Muscle of leg (tissue), 11 donors: ENCODE measurements around the gene FKBP1B. TPM values are rescaled to one million over a fixed set of nuclear protein-coding genes. Genes with fewer than 3 reads are reported as not detected.
"Not testable (repeated sequence)": the region's sequence is repeated elsewhere in the genome, so short reads cannot be mapped to it uniquely, and the experiment has no call there.

Experiments
- DNase-seq: peaks from one replicate; pipeline ENCODE4 v3.0.0; 2013
- H3K27ac ChIP-seq: one replicate; pipeline ENCODE4 v1.5.1; 2013; ENCODE audit warnings: mild to moderate bottlenecking, low read length, control low read depth
- H3K27me3 ChIP-seq: one replicate; pipeline ENCODE4 v1.6.1; 2013; ENCODE audit warnings: low read length; ENCODE audit not compliant: control insufficient read depth, insufficient read depth
- H3K36me3 ChIP-seq: one replicate; pipeline ENCODE4 v1.6.1; 2013; ENCODE audit warnings: low read length; ENCODE audit not compliant: control insufficient read depth, insufficient read depth
- H3K4me1 ChIP-seq: one replicate; pipeline ENCODE4 v1.6.1; 2013; ENCODE audit warnings: low read length; ENCODE audit not compliant: control insufficient read depth, insufficient read depth
- H3K4me3 ChIP-seq: one replicate; pipeline ENCODE4 v1.5.1; 2013; ENCODE audit warnings: low read length, control low read depth
- H3K9me3 ChIP-seq: replicated peaks from 2 replicates; pipeline ENCODE4 v1.6.1; 2013; ENCODE audit warnings: low read depth, low read length; ENCODE audit not compliant: control insufficient read depth
- WGBS: methylation state at CpG from one replicate; pipeline ENCODE4 v1.1.5; 2013; ENCODE audit warnings: missing lambda C conversion rate; ENCODE audit not compliant: insufficient coverage; 5-methylcytosine and 5-hydroxymethylcytosine counted together
- polyA plus RNA-seq, 8 donors: library from polyadenylated mRNA; unstranded; fragments of 120-200 nt; gene quantifications; one replicate each; pipeline versions ENCODE4 v1.2.1 to v1.2.3, GENCODE V29; 2013; ENCODE audit warnings: inconsistent platforms in 1 of 8, low replicate concordance in 1 of 8; ENCODE audit not compliant: insufficient read length in 8 of 8, insufficient read depth in 1 of 8
- total RNA-seq: library from RNA; stranded (reverse); fragments of 120-200 nt; gene quantifications from one replicate; pipeline ENCODE4 v1.2.4, GENCODE V29; 2013

FKBP1B gene
- total and polyA plus RNA-seq, 9 donors: 2.1 to 4.5 (median 3.2) TPM

DNA sequence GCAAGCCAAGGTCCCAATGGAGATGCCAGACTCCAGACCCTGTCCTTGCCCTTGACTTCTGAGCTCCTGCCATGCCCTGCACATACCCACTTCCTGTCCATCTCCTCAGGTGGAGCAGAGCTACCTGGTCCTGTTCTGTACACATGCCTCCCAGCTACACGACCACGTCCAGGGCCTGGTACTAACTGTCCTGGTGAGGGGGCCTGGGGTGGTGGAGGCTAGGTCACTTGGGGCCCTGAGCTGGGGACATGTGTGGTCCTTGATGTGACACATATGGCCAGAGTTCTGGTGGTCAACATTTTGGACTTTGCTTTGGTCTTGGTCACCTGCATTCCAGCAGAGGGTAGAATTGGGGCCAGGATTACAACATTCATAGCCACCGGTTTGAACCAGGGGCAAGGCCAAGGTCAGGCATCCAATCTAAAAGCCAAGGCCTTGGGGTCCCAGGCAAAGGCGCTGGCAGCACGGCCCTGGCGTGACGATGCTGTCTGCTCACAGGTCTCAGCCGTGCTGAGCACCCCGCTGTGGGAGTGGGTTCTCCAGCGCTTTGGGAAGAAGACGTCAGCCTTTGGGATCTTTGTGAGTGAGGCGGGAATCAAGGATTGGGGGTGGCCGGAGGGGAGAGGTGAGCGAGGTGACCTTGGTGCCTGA is 27.1 kb upstream of the FKBP1B start:
- WGBS: 94% methylated on average over 14 of the region's 14 CpGs

GRCh38 chr2:24022975-24023575 is 26.5 kb upstream of the FKBP1B start:
- DNase-seq: no peak
- no peaks in the 10 kb centered on the region for H3K9me3 ChIP-seq
- WGBS: 84% methylated on average over 12 of the region's 16 CpGs

More for the DNA sequence above, 27.1 kb upstream of the FKBP1B start:
- DNase-seq: no peak
- Histone ChIP-seq H3K27ac (no peak overlapping the region), H3K27me3 (no peaks in the 10 kb centered on the region), H3K4me3 (no peak overlapping the region), H3K4me1 (no peaks in the 10 kb centered on the region), H3K9me3 (no peaks in the 10 kb centered on the region), H3K36me3 (peaks cover 34% of the 10 kb centered on the region)

DNA sequence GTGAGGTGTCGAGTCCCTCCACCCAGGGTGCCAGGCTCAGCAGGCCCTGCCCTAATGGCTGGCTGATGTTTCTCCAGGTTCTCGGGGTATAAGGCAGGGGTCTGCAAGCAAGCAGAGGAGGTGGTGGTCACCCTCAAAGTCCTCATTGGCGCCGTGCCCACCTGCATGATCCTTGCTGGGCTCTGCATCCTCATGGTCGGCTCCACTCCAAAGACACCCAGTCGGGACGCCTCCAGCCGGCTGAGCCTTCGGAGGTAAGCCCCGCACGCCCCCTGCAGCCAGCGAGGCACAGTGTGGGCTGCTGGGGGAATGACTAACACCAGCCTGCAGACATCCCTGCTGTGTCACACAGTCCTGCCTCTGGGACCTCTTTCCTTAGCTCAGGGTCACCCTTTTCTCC is 25.5 kb upstream of the FKBP1B start:
- H3K4me3 ChIP-seq: no peak overlapping the region
- no peak overlapping the region for H3K27ac ChIP-seq
- no peaks in the 10 kb centered on the region for H3K4me1 ChIP-seq
- no peak for DNase-seq
- H3K36me3 ChIP-seq: peaks cover 37% of the 10 kb centered on the region
- H3K27me3 ChIP-seq: no peaks in the 10 kb centered on the region
- WGBS: 49% methylated on average over 8 of the region's 12 CpGs
- no peaks in the 10 kb centered on the region for H3K9me3 ChIP-seq

More at GRCh38 chr2:24022975-24023575, 26.5 kb upstream of the FKBP1B start:
- no peak overlapping the region for H3K4me3 ChIP-seq
- no peaks in the 10 kb centered on the region for H3K27me3 ChIP-seq
- H3K36me3 ChIP-seq: peaks cover 37% of the 10 kb centered on the region
- H3K27ac ChIP-seq: no peak overlapping the region
- no peaks in the 10 kb centered on the region for H3K4me1 ChIP-seq

GRCh38 chr2:24024996-24025663 is 24.4 kb upstream of the FKBP1B start:
- H3K9me3 ChIP-seq: no peaks in the 10 kb centered on the region
- no peaks in the 10 kb centered on the region for H3K4me1 ChIP-seq
- DNase-seq: no peak
- H3K27me3 ChIP-seq: no peaks in the 10 kb centered on the region
- peaks cover 45% of the 10 kb centered on the region for H3K36me3 ChIP-seq
- WGBS: 84% methylated on average over 13 of the region's 17 CpGs
- no peak overlapping the region for H3K27ac ChIP-seq
- no peak overlapping the region for H3K4me3 ChIP-seq

GRCh38 chr2:24026233-24026632 is 23.3 kb upstream of the FKBP1B start:
- Histone ChIP-seq H3K4me3 (no peak overlapping the region), H3K27me3 (no peaks in the 10 kb centered on the region), H3K27ac (no peak overlapping the region), H3K4me1 (no peaks in the 10 kb centered on the region), H3K36me3 (peaks cover 55% of the 10 kb centered on the region), H3K9me3 (no peaks in the 10 kb centered on the region)
- WGBS: no CpG with 5 or more reads among the region's 2 CpGs
- DNase-seq: no peak

GRCh38 chr2:24038786-24039499 is 10.6 kb upstream of the FKBP1B start:
- no peak overlapping the region for H3K27ac ChIP-seq
- H3K4me1 ChIP-seq: no peaks in the 10 kb centered on the region
- no peak overlapping the region for H3K4me3 ChIP-seq
- 79% methylated on average over 3 of the region's 9 CpGs for WGBS
- no peaks in the 10 kb centered on the region for H3K27me3 ChIP-seq
- H3K9me3 ChIP-seq: no peaks in the 10 kb centered on the region
- no peak for DNase-seq
- peaks cover 28% of the 10 kb centered on the region for H3K36me3 ChIP-seq

DNA sequence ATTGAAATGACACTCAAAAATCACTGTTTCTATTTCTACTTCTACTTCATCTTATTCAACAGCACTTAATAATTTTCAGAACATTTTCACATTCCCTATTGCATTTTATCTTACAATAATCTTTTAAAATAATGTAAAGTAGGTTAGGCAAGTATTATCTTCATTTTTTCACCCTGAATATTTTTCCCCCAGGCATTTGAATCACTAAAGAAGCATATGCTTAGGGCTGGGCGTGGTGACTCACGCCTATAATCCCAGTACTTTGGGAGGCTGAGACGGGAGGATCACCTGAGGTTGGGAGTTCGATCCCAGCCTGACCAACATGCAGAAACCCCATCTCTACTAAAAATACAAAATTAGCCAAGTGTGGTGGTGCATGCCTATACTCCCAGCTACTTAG is 9.0 kb upstream of the FKBP1B start:
- no peaks in the 10 kb centered on the region for H3K27me3 ChIP-seq
- no peaks in the 10 kb centered on the region for H3K4me1 ChIP-seq
- H3K4me3 ChIP-seq: no peak overlapping the region
- DNase-seq: no peak
- H3K27ac ChIP-seq: no peak overlapping the region
- no CpG with 5 or more reads among the region's 4 CpGs for WGBS
- peaks cover 28% of the 10 kb centered on the region for H3K36me3 ChIP-seq
- H3K9me3 ChIP-seq: no peaks in the 10 kb centered on the region

- H3K27me3 ChIP-seq, H3K27ac ChIP-seq, H3K4me3 ChIP-seq, DNase-seq, H3K4me1 ChIP-seq, H3K9me3 ChIP-seq: not testable (repeated sequence)
- WGBS: 94% methylated on average over 5 of the region's 6 CpGs
- peaks cover 11% of the 10 kb centered on the region for H3K36me3 ChIP-seq
Observed at GRCh38 chr2:24043133-24043532, 6.4 kb upstream of the FKBP1B start.

DNA sequence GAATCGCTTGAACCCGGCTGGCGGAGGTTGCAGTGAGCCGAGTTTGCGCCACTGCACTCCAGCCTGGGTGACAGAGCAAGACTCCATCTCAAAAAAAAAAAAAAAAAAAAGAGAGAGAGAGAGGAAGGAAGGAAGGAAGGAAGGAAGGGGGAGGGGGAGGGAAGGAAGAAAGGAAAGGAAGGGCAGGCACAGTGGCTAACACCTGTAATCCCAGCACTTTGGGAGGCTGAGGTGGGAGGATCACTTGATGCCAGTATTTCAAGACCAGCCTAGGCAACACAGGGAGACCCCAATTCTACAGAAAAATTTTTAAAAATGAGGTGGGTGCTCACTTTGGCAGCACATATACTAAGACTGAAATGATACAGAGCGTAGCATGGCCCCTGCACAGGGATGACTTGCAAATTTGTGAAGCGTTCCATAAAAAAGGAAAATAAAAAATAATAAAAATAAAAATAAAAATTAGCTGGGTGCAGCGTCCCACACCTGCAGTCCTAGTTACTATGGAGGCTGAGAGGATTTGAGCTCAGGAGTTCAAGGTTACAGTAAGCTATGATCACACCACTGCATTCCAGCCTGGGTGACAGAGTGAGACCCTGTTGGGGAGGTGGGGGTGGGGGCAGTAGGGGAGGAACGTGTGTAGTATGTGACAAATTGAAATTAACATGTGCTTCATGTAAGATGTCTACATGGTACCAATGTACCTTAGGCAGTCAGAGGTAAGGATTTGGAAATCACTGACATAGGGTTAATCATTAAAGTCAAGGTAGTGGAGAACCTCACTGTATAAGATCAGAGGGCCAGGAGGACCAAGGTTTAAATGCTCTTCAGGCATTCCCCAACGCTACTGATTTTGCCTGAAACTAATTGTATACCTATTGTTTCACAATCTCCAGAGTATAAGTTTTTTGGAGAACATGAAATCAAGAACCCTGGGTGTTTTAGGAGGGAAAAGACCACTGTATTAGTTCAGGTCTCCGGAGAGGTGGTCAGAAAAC is 3.7 kb upstream of the FKBP1B start:
- 87% methylated on average over 3 of the region's 11 CpGs for WGBS
- no peak overlapping the region for H3K4me3 ChIP-seq

More for the DNA sequence above, 3.7 kb upstream of the FKBP1B start:
- Histone ChIP-seq H3K9me3 (no peaks in the 10 kb centered on the region), H3K4me1 (peaks cover 16% of the 10 kb centered on the region), H3K27ac (no peak overlapping the region), H3K27me3 (peaks cover 9% of the 10 kb centered on the region), H3K36me3 (no peaks in the 10 kb centered on the region)
- DNase-seq: no peak
